Midbrain (tissue), 1 donor: ENCODE measurements around the gene SYT1.

Experiments
- DNase-seq: peaks from one replicate; lab custom pipeline; 2025; lab: John Stamatoyannopoulos, UW

Gene SYT1

GRCh38 chr12:79217306-79217705 is 352.7 kb downstream of the SYT1 start:
- no peak for DNase-seq

- no peak for DNase-seq
Observed at GRCh38 chr12:79223210-79223609, 358.6 kb downstream of the SYT1 start.

GRCh38 chr12:79223761-79224160 is 359.2 kb downstream of the SYT1 start:
- DNase-seq: no peak

GRCh38 chr12:79227091-79227490 is 362.5 kb downstream of the SYT1 start:
- DNase-seq: no peak

- DNase-seq: no peak
Observed at GRCh38 chr12:79227646-79228045, 363.1 kb downstream of the SYT1 start.

GRCh38 chr12:79233341-79233781 is 368.8 kb downstream of the SYT1 start:
- no peak for DNase-seq

GRCh38 chr12:79236920-79237319 is 372.3 kb downstream of the SYT1 start:
- no peak for DNase-seq

GRCh38 chr12:79238246-79238645 is 373.7 kb downstream of the SYT1 start:
- no peak for DNase-seq

- DNase-seq: no peak
Observed at GRCh38 chr12:79247494-79247893, 382.9 kb downstream of the SYT1 start.

GRCh38 chr12:79250186-79250585 is 385.6 kb downstream of the SYT1 start:
- no peak for DNase-seq

GRCh38 chr12:79250960-79251755 is 386.6 kb downstream of the SYT1 start:
- DNase-seq: no peak

- no peak for DNase-seq
Observed at GRCh38 chr12:79252358-79253075, 387.9 kb downstream of the SYT1 start.

- no peak for DNase-seq
Observed at GRCh38 chr12:79255288-79255687, 390.7 kb downstream of the SYT1 start.

- no peak for DNase-seq
Observed at GRCh38 chr12:79260923-79261322, 396.3 kb downstream of the SYT1 start.

- DNase-seq: no peak
Observed at GRCh38 chr12:79262938-79263337, 398.4 kb downstream of the SYT1 start.

- no peak for DNase-seq
Observed at GRCh38 chr12:79266343-79267144, 402.0 kb downstream of the SYT1 start.

- no peak for DNase-seq
Observed at GRCh38 chr12:79267580-79267979, 403.0 kb downstream of the SYT1 start.

- no peak for DNase-seq
Observed at GRCh38 chr12:79274501-79275064, 410.0 kb downstream of the SYT1 start.

- no peak for DNase-seq
Observed at GRCh38 chr12:79275631-79276030, 411.1 kb downstream of the SYT1 start.

GRCh38 chr12:79283364-79283763 is 418.8 kb downstream of the SYT1 start:
- DNase-seq: no peak

GRCh38 chr12:79288911-79289310 is 424.3 kb downstream of the SYT1 start:
- no peak for DNase-seq

- DNase-seq: no peak
Observed at GRCh38 chr12:79291711-79292110, 427.1 kb downstream of the SYT1 start.
